Esophagus muscularis mucosa (tissue), 4 donors: Measurements from ENCODE around the gene ALG3. TPM values are rescaled to one million over a fixed set of nuclear protein-coding genes. Genes with fewer than 3 reads are reported as not detected.

ENCODE experiments used
- DNase-seq: peaks from one replicate; pipeline ENCODE4 v3.0.0-alpha.2; 2017; ENCODE audit errors: extremely low spot score
- H3K27ac ChIP-seq, 4 donors: fragments of 200-600 bp; sonication (generic); replicated peaks in 1 of 4; 1 replicate in 3 of 4; 2 replicates in 1 of 4; pipeline ENCODE4 v1.5.1; 2016 to 2019; ENCODE audit warnings: mild to moderate bottlenecking in 1 of 4
- H3K27me3 ChIP-seq, 4 donors: fragments of 200-600 bp; sonication (generic); one replicate each; pipeline versions ENCODE4 v1.5.1 to v1.6.0; 2016 to 2019
- H3K36me3 ChIP-seq, 4 donors: fragments of 200-600 bp; sonication (generic); one replicate each; pipeline ENCODE4 v1.5.1; 2016 to 2019
- H3K4me1 ChIP-seq, 4 donors: fragments of 200-600 bp; sonication (generic); one replicate each; pipeline ENCODE4 v1.5.1; 2016 to 2019
- H3K4me3 ChIP-seq, 4 donors: fragments of 200-600 bp; sonication (generic); 1 replicate in 2 of 4; 2 replicates in 2 of 4; pipeline ENCODE4 v1.5.1; 2016 to 2019; ENCODE audit warnings: mild to moderate bottlenecking in 4 of 4, moderate library complexity in 1 of 4
- H3K9me3 ChIP-seq, 4 donors: fragments of 200-600 bp; sonication (generic); 1 replicate in 3 of 4; 2 replicates in 1 of 4; pipeline ENCODE4 v1.5.1; 2016 to 2019
- EP300 ChIP-seq: sonication (generic); formaldehyde crosslinking; IDR thresholded peaks from one replicate; pipeline ENCODE4 v1.6.1; 2017; ENCODE audit warnings: antibody characterized with exemption
- POLR2A ChIP-seq: fragments of 450-650 bp; IDR thresholded peaks from one replicate; pipeline ENCODE4 v1.6.1; 2017; ENCODE audit warnings: antibody characterized with exemption, moderate library complexity, mild to moderate bottlenecking, low read depth
- POLR2AphosphoS5 ChIP-seq, 2 donors: sonication (generic); formaldehyde crosslinking; IDR thresholded peaks; one replicate each; pipeline ENCODE4 v1.6.1; 2017; ENCODE audit warnings: antibody characterized with exemption in 2 of 2
- WGBS: methylation state at CpG from one replicate; pipeline ENCODE4 v1.1.5; 2018; 5-methylcytosine and 5-hydroxymethylcytosine counted together
- intact Hi-C: fragments of 100-400 bp; cut with DNase I; formaldehyde crosslinking; loops from one replicate; pipeline ENCODE4 v1.15.1; 2023
- total RNA-seq, 4 donors: library from RNA; depleted of rRNA; stranded (reverse); fragments of >200 nt; gene quantifications; one replicate each; pipeline versions ENCODE4 v1.1.0 to v1.2.1, GENCODE V29; 2016
- TF ChIP-seq, protein P1 (sequence below), 3 experiments: fragments of 200-600 bp in 2 of 3; fragments of 450-650 bp in 1 of 3; sonication (generic) in 2 of 3; IDR thresholded peaks; one replicate each; pipeline ENCODE4 v1.5.1; 2017 to 2019; ENCODE audit warnings: antibody characterized with exemption in 3 of 3, mild to moderate bottlenecking in 2 of 3, moderate library complexity in 1 of 3

The ALG3 gene
- total RNA-seq, 4 donors from 2014 or later, result 35.6 to 48.5 (median 39.8) TPM

DNA sequence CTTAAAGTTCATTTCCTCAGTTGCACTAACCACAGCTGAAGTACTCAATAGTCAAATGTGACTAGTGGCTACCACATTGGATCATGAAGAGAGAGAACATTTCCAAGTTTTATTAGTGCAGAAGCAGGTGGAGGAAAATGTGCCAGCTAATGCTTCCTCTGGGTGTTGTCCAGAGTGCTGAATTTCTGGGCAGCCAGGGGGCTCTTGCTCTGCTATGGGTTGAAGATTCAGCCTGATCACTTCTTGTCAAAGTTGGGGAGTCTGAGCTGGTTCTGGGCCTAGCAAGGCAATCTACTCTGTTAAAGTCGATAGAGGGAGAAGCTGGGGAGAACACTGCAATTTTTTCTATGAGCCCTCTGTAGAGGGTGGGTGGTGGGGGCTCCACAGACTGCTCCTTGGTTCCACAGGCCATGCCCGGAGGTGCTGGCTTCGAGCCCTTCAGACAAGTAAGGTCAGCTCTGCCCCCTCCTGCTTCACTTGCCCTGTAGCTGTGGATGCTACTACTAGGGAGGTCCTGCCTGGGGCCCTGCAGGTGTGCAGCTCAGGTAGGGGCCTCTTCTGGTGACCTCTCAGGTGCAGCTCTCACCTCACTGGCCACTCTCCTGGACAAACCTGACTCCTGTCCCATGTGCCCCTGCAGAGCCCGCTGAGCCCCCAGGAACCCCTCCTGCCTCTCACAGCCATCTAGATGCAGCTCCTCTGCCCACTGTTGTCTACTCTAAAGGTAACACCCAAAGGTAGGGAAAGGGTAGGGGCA lies 8.2 kb downstream of the ALG3 start:
- intact Hi-C loops, result loop anchor here (5.0 kb wide), 1 partner anchor 98 kb away; no protein-coding TSS in a partner anchor
- Histone ChIP-seq H3K4me3 (no peak overlapping the region), H3K36me3 (peaks cover 24 to 42% (median 36%) of the 10 kb centered on the region in 4 donors), H3K27ac (no peak overlapping the region), H3K9me3 (no peaks in the 10 kb centered on the region), H3K4me1 (peaks cover 6 to 10% (median 9%) of the 10 kb centered on the region in 4 donors), H3K27me3 (peaks cover 0 to 53% (median 2%) of the 10 kb centered on the region in 4 donors)
- WGBS, result 85% methylated on average over 2 of the region's 4 CpGs
- TF ChIP-seq POLR2AphosphoS5 (IDR thresholded peaks at IDR 0.05) (no peak), EP300 (no peak), POLR2A (no peak)
- TF ChIP-seq, protein P1, sequence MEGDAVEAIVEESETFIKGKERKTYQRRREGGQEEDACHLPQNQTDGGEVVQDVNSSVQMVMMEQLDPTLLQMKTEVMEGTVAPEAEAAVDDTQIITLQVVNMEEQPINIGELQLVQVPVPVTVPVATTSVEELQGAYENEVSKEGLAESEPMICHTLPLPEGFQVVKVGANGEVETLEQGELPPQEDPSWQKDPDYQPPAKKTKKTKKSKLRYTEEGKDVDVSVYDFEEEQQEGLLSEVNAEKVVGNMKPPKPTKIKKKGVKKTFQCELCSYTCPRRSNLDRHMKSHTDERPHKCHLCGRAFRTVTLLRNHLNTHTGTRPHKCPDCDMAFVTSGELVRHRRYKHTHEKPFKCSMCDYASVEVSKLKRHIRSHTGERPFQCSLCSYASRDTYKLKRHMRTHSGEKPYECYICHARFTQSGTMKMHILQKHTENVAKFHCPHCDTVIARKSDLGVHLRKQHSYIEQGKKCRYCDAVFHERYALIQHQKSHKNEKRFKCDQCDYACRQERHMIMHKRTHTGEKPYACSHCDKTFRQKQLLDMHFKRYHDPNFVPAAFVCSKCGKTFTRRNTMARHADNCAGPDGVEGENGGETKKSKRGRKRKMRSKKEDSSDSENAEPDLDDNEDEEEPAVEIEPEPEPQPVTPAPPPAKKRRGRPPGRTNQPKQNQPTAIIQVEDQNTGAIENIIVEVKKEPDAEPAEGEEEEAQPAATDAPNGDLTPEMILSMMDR (IDR thresholded peaks at IDR 0.05), result peak in 1 of 3 experiments; percentile 5
- DNase-seq, result no peak

DNA sequence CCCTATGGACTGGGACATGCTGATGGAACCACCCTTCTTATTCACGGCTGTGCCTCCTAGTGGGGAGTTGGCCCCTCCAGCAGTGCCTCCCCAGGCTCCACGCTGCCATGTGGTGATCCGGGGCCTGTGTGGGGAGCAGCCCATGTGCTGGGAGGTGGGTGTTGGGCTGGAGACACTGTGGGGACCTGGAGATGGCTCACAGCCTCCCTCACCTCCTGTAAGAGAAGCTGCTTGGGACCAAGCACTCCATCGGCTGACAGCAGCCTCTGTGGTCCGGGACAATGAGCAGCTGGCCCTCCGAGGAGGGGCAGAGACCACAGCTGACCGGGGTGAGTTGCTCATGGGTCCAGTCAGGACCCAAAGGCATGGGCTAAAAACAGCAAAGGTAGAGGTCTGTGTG lies 9.1 kb downstream of the ALG3 start:
- peaks cover 15 to 33% (median 28%) of the 10 kb centered on the region in 4 donors for H3K36me3 ChIP-seq
- intact Hi-C loops, result loop anchor here (5.0 kb wide), 1 partner anchor 97 kb away; no protein-coding TSS in a partner anchor
- WGBS, result 84% methylated on average over 7 of the region's 7 CpGs
- H3K4me3 ChIP-seq, result no peak overlapping the region
- TF ChIP-seq, protein P1 (IDR thresholded peaks at IDR 0.05), result no peak
- no peak for TF ChIP-seq POLR2AphosphoS5 (IDR thresholded peaks at IDR 0.05)
- no peak for TF ChIP-seq EP300
- no peak for TF ChIP-seq POLR2A
- peaks cover 6 to 10% (median 9%) of the 10 kb centered on the region in 4 donors for H3K4me1 ChIP-seq
- no peak overlapping the region for H3K27ac ChIP-seq
- H3K9me3 ChIP-seq, result no peaks in the 10 kb centered on the region
- no peak for DNase-seq
- peaks cover 0 to 58% (median 2%) of the 10 kb centered on the region in 4 donors for H3K27me3 ChIP-seq

DNA sequence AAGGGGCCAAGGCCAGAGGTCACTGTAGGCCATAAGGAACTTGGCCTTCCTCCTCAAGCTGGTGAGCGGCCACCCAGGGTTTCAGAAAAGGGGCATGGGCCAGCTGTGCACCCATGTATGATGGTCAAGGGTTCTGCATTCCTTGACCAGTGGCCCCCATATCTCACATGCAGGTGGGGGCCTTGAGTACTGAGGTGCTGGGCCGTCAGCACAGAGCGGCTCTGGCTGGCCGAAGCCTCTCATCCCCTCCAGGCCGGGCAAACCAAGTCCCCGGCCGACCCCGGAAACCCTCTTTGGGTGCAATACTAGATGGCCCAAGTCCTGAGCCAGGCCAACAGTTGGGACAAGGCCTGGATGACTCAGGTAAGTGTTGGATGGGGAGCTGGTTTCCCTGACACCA lies 9.5 kb downstream of the ALG3 start:
- Histone ChIP-seq H3K9me3 (no peaks in the 10 kb centered on the region), H3K27ac (no peak overlapping the region), H3K27me3 (peaks cover 0 to 62% (median 2%) of the 10 kb centered on the region in 4 donors), H3K4me1 (peaks cover 6 to 10% (median 9%) of the 10 kb centered on the region in 4 donors), H3K36me3 (peaks cover 10 to 28% (median 23%) of the 10 kb centered on the region in 4 donors), H3K4me3 (no peak overlapping the region)
- no peak for TF ChIP-seq POLR2AphosphoS5 (IDR thresholded peaks at IDR 0.05)
- DNase-seq, result no peak
- intact Hi-C loops, result no loop called here
- 85% methylated on average over 8 of the region's 8 CpGs for WGBS

DNA sequence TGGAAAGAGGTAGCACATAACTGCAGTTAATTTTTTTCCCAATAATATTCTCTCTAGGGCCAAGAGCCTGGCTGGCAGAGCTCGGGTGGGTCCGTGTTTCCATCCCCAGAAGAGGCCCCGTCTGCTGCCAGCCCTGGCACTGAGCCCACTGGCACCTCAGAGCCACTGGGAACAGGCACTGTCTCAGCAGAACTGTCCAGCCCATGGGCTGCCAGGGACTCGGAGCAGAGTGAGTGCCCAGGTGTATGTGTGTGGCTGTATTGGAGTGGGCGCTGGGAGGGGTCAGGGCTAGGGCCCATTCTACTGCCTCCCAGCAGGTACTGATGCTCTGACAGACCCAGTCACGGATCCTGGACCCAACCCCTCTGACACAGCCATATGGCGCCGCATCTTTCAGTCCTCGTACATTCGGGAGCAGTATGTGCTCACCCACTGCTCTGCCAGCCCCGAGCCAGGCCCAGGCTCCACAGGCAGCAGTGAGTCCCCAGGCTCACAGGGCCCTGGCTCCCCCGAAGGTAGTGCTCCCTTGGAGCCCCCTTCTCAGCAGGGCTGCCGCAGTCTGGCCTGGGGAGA lies 10.4 kb downstream of the ALG3 start:
- no peaks in the 10 kb centered on the region for H3K9me3 ChIP-seq
- H3K27me3 ChIP-seq, result peaks cover 0 to 66% (median 2%) of the 10 kb centered on the region in 4 donors
- peaks cover 6 to 10% (median 9%) of the 10 kb centered on the region in 4 donors for H3K4me1 ChIP-seq
- 83% methylated on average over 11 of the region's 13 CpGs for WGBS
- DNase-seq, result no peak
- H3K27ac ChIP-seq, result no peak overlapping the region
- intact Hi-C loops, result no loop called here
- H3K4me3 ChIP-seq, result no peak overlapping the region
- H3K36me3 ChIP-seq, result peaks cover 2 to 19% (median 14%) of the 10 kb centered on the region in 4 donors
- TF ChIP-seq, protein P1 (IDR thresholded peaks at IDR 0.05), result no peak
- TF ChIP-seq EP300, result no peak
- no peak for TF ChIP-seq POLR2A
- no peak for TF ChIP-seq POLR2AphosphoS5 (IDR thresholded peaks at IDR 0.05)

DNA sequence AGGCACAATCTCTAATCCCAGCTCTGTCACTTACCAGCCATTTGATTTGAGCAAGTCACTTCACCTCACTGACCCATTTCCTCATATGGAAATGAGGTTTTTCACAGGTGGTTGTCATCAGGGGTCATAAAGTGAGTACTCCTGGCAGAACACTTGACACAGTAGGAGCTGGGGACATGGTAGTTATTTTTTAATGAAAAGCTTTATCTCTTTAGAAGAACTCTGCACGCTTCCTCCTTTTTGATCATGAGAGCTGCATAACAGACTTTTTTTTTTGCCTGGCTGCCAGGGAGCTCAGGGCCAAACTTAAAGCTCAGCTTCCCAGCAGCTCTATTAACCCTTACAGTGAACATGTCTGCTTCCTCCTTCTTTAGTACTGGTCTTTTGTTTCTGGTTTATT lies 11.0 kb downstream of the ALG3 start:
- WGBS, result 73% methylated on average over 1 of the region's 1 CpG
- no peak for DNase-seq
- intact Hi-C loops, result no loop called here
- no peaks in the 10 kb centered on the region for H3K9me3 ChIP-seq
- H3K4me1 ChIP-seq, result peaks cover 6 to 10% (median 9%) of the 10 kb centered on the region in 4 donors
- peaks cover 0 to 71% (median 2%) of the 10 kb centered on the region in 4 donors for H3K27me3 ChIP-seq
- peaks cover 0 to 14% (median 9%) of the 10 kb centered on the region in 4 donors for H3K36me3 ChIP-seq
- TF ChIP-seq EP300 (no peak), POLR2A (no peak), POLR2AphosphoS5 (IDR thresholded peaks at IDR 0.05) (no peak)
- TF ChIP-seq, protein P1 (IDR thresholded peaks at IDR 0.05), result no peak
- H3K4me3 ChIP-seq, result no peak overlapping the region
- no peak overlapping the region for H3K27ac ChIP-seq
